Endothelial cell of umbilical vein (primary cell): ENCODE results near the gene THSD4.

Experiments
- CTCF ChIP-seq, 2 donors: IDR thresholded peaks; 1 replicate in 1 of 2; 2 replicates in 1 of 2; pipeline ENCODE4 v1.5.1; 2011; ENCODE audit warnings: low read length in 2 of 2, mild to moderate bottlenecking in 2 of 2, moderate library complexity in 2 of 2, control low read depth in 1 of 2, inconsistent platforms in 1 of 2, low read depth in 1 of 2; ENCODE audit not compliant: insufficient read depth in 1 of 2; ENCODE audit errors: extremely low read depth in 1 of 2
- EZH2 ChIP-seq: IDR thresholded peaks from 2 replicates; pipeline ENCODE4 v1.6.1; 2012; ENCODE audit warnings: borderline replicate concordance, low read depth, mild to moderate bottlenecking, moderate library complexity, low read length, inconsistent platforms; ENCODE audit not compliant: severe bottlenecking
- MAX ChIP-seq: IDR thresholded peaks from 2 replicates; pipeline ENCODE4 v1.6.1; 2011; ENCODE audit not compliant: insufficient read depth, insufficient read length
- POLR2A ChIP-seq: IDR thresholded peaks from 2 replicates; pipeline ENCODE4 v1.6.1; 2012; ENCODE audit warnings: low read depth, mild to moderate bottlenecking, control low read depth, low read length
- POLR2AphosphoS5 ChIP-seq: IDR thresholded peaks from 2 replicates; pipeline ENCODE4 v1.6.1; 2012; ENCODE audit warnings: low read depth, mild to moderate bottlenecking, control low read depth, low read length, moderate library complexity; ENCODE audit not compliant: insufficient read depth

- no peak for TF ChIP-seq POLR2AphosphoS5
- TF ChIP-seq EZH2 = no peak
- no peak for TF ChIP-seq MAX
- TF ChIP-seq CTCF (IDR thresholded peaks at IDR 0.05; ENCODE audit: extremely low read depth in 1 of 2, insufficient read depth in 1 of 2, low read depth in 1 of 2, low read length in 2 of 2) = no peak
- no peak for TF ChIP-seq POLR2A
Observed at GRCh38 chr15:71551566-71551965, 436.3 kb downstream of the THSD4 start.
